Mucosa of descending colon (tissue), 3 donors: ENCODE measurements around the gene RBPJL. TPM values are rescaled to one million over a fixed set of nuclear protein-coding genes. Genes with fewer than 3 reads are reported as not detected.

ENCODE experiments used
- ATAC-seq: fragments of 200-7000 bp; cut with Tn5 transposase; one replicate; pipeline ENCODE4 v1.9.1; 2020; ENCODE audit warnings: mild to moderate bottlenecking, moderate library complexity
- DNase-seq, 3 donors: peaks; one replicate each; pipeline ENCODE4 v3.0.0-alpha.2; 2020
- H3K36me3 ChIP-seq: fragments of 200-600 bp; one replicate; pipeline ENCODE4 v1.8.0; 2021; ENCODE audit warnings: low read depth, mild to moderate bottlenecking
- H3K4me1 ChIP-seq: fragments of 200-600 bp; one replicate; pipeline ENCODE4 v1.8.0; 2021; ENCODE audit warnings: low read depth, mild to moderate bottlenecking
- H3K4me3 ChIP-seq: fragments of 200-600 bp; one replicate; pipeline ENCODE4 v1.8.0; 2021; ENCODE audit warnings: mild to moderate bottlenecking
- H3K9me3 ChIP-seq: fragments of 200-600 bp; one replicate; pipeline ENCODE4 v1.8.0; 2021; ENCODE audit warnings: mild to moderate bottlenecking
- CTCF ChIP-seq: fragments of 200-600 bp; IDR thresholded peaks from one replicate; pipeline ENCODE4 v1.8.0; 2022; ENCODE audit warnings: antibody characterized with exemption, mild to moderate bottlenecking
- intact Hi-C, 2 donors: fragments of 100-400 bp; cut with DNase I in 1 of 2; cut with micrococcal nuclease in 1 of 2; formaldehyde crosslinking; loops; one replicate each; pipeline versions ENCODE4 v1.11.0 to v1.11.1; 2022; cut with DNase I, micrococcal nuclease
- total RNA-seq, 3 donors: library from RNA; stranded (reverse); fragmentation: NEBNext Ultra II Directional in 2 of 3; extraction: Animal tissue kit (Norgen Biotek cat#: 25700) in 2 of 3; gene quantifications; one replicate each; pipeline versions ENCODE4 v1.2.1 to v1.2.4, GENCODE V29; 2021 to 2023
- donor health status: DM: no; HTN: no; CAD: no; lungs with moderate emphysema.
- donor health status: DM: no; HTN: no; CAD: no.
- donor health status: DM: no; HTN: yes; CAD: no.

Gene RBPJL
- total RNA-seq, 3 donors from 2014 or later: not detected

GRCh38 chr20:45359406-45360148, 52.9 kb downstream of the RBPJL start:
- H3K36me3 ChIP-seq: peaks cover 3% of the 10 kb centered on the region
- ATAC-seq (peak; percentile 4), DNase-seq (no peak)
- intact Hi-C loops: no loop called here
- no peak overlapping the region for H3K4me3 ChIP-seq
- no peak for TF ChIP-seq CTCF
- H3K9me3 ChIP-seq: no peaks in the 10 kb centered on the region
- H3K4me1 ChIP-seq: peaks cover 37% of the 10 kb centered on the region

- ATAC-seq (no peak), DNase-seq (peak in 1 of 3 donors; percentile 8)
- intact Hi-C loops: no loop called here
- TF ChIP-seq CTCF: no peak
- Histone ChIP-seq H3K4me3 (no peak overlapping the region), H3K9me3 (no peaks in the 10 kb centered on the region), H3K36me3 (peaks cover 5% of the 10 kb centered on the region), H3K4me1 (peaks cover 48% of the 10 kb centered on the region)
Measured at GRCh38 chr20:45361793-45362192, 55.2 kb downstream of the RBPJL start.

GRCh38 chr20:45362804-45363610, 56.4 kb downstream of the RBPJL start, which contains the start of gene SYS1:
SYS1 (plus strand) TSS chr20:45363156; CDS start chr20:45363532, 376 bp downstream.
- peaks cover 37% of the 10 kb centered on the region for H3K4me1 ChIP-seq
- ATAC-seq (peak; percentile 93), DNase-seq (peak; percentile 99 to 100 (median 99))
- intact Hi-C loops: no loop called here
- peak within 1 kb of the TSS; percentile 49 for H3K4me3 ChIP-seq
- peaks cover 9% of the 10 kb centered on the region for H3K36me3 ChIP-seq
- TF ChIP-seq CTCF: peak; percentile 81
- H3K9me3 ChIP-seq: no peaks in the 10 kb centered on the region

GRCh38 chr20:45363611-45364492, 57.2 kb downstream of the RBPJL start:
- no peak for ATAC-seq
- peak in 1 of 3 donors; percentile 3 for DNase-seq
- Histone ChIP-seq H3K4me1 (peaks cover 40% of the 10 kb centered on the region), H3K4me3 (peak overlapping the region; percentile 49), H3K9me3 (no peaks in the 10 kb centered on the region), H3K36me3 (peaks cover 9% of the 10 kb centered on the region)
- TF ChIP-seq CTCF: no peak
- intact Hi-C loops: no loop called here

GRCh38 chr20:45365444-45365970, 58.9 kb downstream of the RBPJL start:
- H3K4me3 ChIP-seq: no peak overlapping the region
- no peaks in the 10 kb centered on the region for H3K9me3 ChIP-seq
- no peak for TF ChIP-seq CTCF
- H3K36me3 ChIP-seq: peaks cover 9% of the 10 kb centered on the region
- no peak for DNase-seq
- peaks cover 31% of the 10 kb centered on the region for H3K4me1 ChIP-seq
- no peak for ATAC-seq
- intact Hi-C loops: no loop called here
